ENCODE measurements around the gene AXL. TPM values are rescaled to one million over a fixed set of nuclear protein-coding genes. Genes with fewer than 3 reads are reported as not detected.

The AXL gene
- total and polyA plus RNA-seq, 2 of the 8 experiments (the other 6 are each of a cell fraction or from before 2014, with no cell fraction given), result 35.3 to 51.0 TPM

DNA sequence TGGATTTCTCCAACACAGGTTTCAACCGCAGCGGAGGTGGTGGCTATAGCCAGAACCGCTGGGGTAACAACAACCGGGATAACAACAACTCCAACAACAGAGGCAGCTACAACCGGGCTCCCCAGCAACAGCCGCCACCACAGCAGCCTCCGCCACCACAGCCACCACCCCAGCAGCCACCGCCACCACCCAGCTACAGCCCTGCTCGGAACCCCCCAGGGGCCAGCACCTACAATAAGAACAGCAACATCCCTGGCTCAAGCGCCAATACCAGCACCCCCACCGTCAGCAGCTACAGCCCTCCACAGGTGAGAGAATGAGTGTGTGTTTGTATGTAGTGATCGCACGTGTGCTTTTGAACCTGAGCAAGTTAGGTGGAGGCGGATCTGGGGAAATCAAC lies 84.9 kb downstream of the AXL start (continued):
- TF ChIP-seq SP2 (IDR thresholded peaks at IDR 0.05; ENCODE audit: low read length) (no peak), SAP30 (IDR thresholded peaks at IDR 0.05; ENCODE audit: insufficient read depth, insufficient replicate concordance, low read length) (no peak), SIX5 (IDR thresholded peaks at IDR 0.05; ENCODE audit: low read depth, low read length) (no peak), CBX5 (IDR thresholded peaks at IDR 0.05; ENCODE audit: low read depth, low read length) (no peak), SP4 (IDR thresholded peaks at IDR 0.05; ENCODE audit: low read length) (no peak), TEAD4 (IDR thresholded peaks at IDR 0.05; ENCODE audit: low read depth, low read length) (no peak), CTCF (IDR thresholded peaks at IDR 0.05; ENCODE audit: control extremely low read depth in 1 of 3, insufficient read depth in 1 of 3, low read depth in 1 of 3, low read length in 3 of 3) (no peak), CHD1 (IDR thresholded peaks at IDR 0.05; ENCODE audit: low read depth, low read length) (no peak)

Data from H1 (cell line).